Measurements from ENCODE around the gene GH1. TPM values are rescaled to one million over a fixed set of nuclear protein-coding genes. Genes with fewer than 3 reads are reported as not detected.
A peak's percentile ranks its signal among the peaks of the same experiment; 100 is the strongest.

GH1 gene
- polyA plus RNA-seq, 6 donors from 2014 or later, result 1.8 TPM; not detected in 5

DNA sequence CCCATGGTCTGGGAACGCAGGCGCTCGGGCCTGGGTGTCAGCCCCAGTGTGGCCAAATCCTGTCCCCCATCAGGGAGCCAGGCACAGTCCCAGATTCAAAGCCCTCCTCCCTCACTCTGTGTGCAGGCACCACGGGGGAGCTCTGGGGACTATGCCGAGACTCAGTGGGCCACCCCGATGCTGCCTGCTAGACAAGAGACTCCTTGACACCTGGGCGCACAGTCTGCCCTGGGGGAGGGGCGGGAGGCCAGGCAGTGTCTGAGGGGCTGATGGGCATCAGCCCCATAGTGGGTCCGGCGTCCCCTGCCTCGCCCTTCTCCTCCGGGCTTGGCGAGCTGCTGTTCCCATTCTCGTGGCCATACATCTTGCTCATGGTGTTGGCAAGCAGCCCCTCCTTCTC, 21.9 kb upstream of the GH1 start:
- Mint-ChIP-seq H3K27me3 (no peaks in the 10 kb centered on the region), H3K9me3 (peaks cover 0 to 4% (median 0%) of the 10 kb centered on the region in 7 donors), H3K4me1 (peaks cover 54 to 86% (median 85%) of the 10 kb centered on the region in 3 donors), H3K4me3 (peak overlapping the region in 1 of 8 donors; percentile 77), H3K36me3 (no peaks in the 10 kb centered on the region), H3K27ac (peak overlapping the region in 1 of 6 donors; percentile 90)
- DNase-seq (no peak), ATAC-seq (ENCODE audit: low read depth in 2 of 2) (no peak)

GRCh38 chr17:63939884-63940283, 21.2 kb upstream of the GH1 start:
- Mint-ChIP-seq H3K36me3 (no peaks in the 10 kb centered on the region), H3K4me3 (no peak overlapping the region), H3K9me3 (peaks cover 0 to 4% (median 0%) of the 10 kb centered on the region in 7 donors), H3K27me3 (no peaks in the 10 kb centered on the region), H3K4me1 (peaks cover 52 to 86% (median 85%) of the 10 kb centered on the region in 3 donors), H3K27ac (peak overlapping the region in 2 of 6 donors; percentile 75 to 93)
- no peak for ATAC-seq (ENCODE audit: low read depth in 2 of 2)
- no peak for DNase-seq

DNA sequence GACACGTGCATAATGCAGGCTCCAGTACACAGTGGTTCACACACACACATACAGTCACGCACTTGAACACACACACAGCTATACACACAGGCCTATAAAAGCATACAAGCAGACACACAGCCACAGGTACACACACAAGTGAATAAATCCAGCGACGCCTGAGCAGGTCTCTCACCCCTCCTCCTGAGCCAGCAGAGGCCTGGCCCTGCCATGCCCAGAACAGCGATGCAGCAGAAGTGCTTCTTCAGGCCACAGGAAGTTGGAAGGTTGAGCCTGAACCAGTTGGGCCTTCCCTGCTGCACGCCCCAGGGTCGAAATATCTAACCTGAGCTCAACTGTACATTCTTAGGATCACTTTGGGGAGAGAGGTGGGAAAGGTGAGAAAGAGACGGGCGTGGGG, 20.8 kb upstream of the GH1 start:
- ATAC-seq (ENCODE audit: low read depth in 2 of 2) (no peak), DNase-seq (no peak)
- peak overlapping the region in 5 of 6 donors; percentile 69 to 93 (median 86) for H3K27ac Mint-ChIP-seq
- H3K9me3 Mint-ChIP-seq, result peaks cover 0 to 4% (median 0%) of the 10 kb centered on the region in 7 donors
- H3K4me1 Mint-ChIP-seq, result peaks cover 50 to 86% (median 85%) of the 10 kb centered on the region in 3 donors
- peak overlapping the region in 5 of 8 donors; percentile 6 to 83 (median 56) for H3K4me3 Mint-ChIP-seq
- no peaks in the 10 kb centered on the region for H3K36me3 Mint-ChIP-seq
- H3K27me3 Mint-ChIP-seq, result no peaks in the 10 kb centered on the region

GRCh38 chr17:63937920-63938319, 19.3 kb upstream of the GH1 start:
- no peaks in the 10 kb centered on the region for H3K27me3 Mint-ChIP-seq
- peaks cover 54 to 90% (median 90%) of the 10 kb centered on the region in 3 donors for H3K4me1 Mint-ChIP-seq
- H3K27ac Mint-ChIP-seq, result peak overlapping the region in 2 of 6 donors; percentile 15 to 75
- DNase-seq, result no peak
- no peak for ATAC-seq (ENCODE audit: low read depth in 2 of 2)
- no peaks in the 10 kb centered on the region for H3K36me3 Mint-ChIP-seq
- H3K4me3 Mint-ChIP-seq, result peak overlapping the region in 5 of 8 donors; percentile 18 to 55 (median 38)
- peaks cover 0 to 4% (median 0%) of the 10 kb centered on the region in 7 donors for H3K9me3 Mint-ChIP-seq

DNA sequence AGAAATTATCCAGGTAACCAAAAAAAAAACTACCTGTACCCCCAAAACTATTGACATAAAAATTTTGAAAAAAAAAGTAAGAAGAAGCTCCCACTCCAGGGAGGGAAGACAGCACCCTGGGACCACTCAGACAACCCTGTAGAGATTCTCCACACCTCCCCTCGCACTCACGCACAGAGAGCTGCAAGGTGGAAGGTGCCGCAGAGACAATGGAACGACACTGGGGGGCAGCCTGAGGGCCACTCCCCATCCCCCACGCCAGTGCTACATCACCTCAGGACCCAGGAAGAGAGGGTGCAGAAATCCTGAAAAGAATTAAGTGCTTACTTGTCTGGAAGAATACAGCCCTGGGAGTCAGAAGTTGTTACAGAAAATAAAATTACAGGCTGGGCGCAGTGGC, 18.7 kb upstream of the GH1 start:
- peak overlapping the region in 1 of 6 donors; percentile 75 for H3K27ac Mint-ChIP-seq
- H3K27me3 Mint-ChIP-seq, result no peaks in the 10 kb centered on the region
- peaks cover 54 to 89% (median 88%) of the 10 kb centered on the region in 3 donors for H3K4me1 Mint-ChIP-seq
- DNase-seq (no peak), ATAC-seq (ENCODE audit: low read depth in 2 of 2) (no peak)
- H3K4me3 Mint-ChIP-seq, result peak overlapping the region in 5 of 8 donors; percentile 15 to 55 (median 32)
- H3K9me3 Mint-ChIP-seq, result peaks cover 0 to 4% (median 0%) of the 10 kb centered on the region in 7 donors
- H3K36me3 Mint-ChIP-seq, result no peaks in the 10 kb centered on the region

- H3K4me1 Mint-ChIP-seq, result peaks cover 56 to 71% (median 69%) of the 10 kb centered on the region in 3 donors
- H3K27me3 Mint-ChIP-seq, result no peaks in the 10 kb centered on the region
- peak overlapping the region; percentile 59 to 97 (median 96) for H3K27ac Mint-ChIP-seq
- peaks cover 6 to 28% of the 10 kb centered on the region in 2 donors for H3K36me3 Mint-ChIP-seq
- DNase-seq, result peak; percentile 33
- peaks cover 0 to 4% (median 0%) of the 10 kb centered on the region in 7 donors for H3K9me3 Mint-ChIP-seq
- ATAC-seq (ENCODE audit: low read depth in 2 of 2), result no peak
- H3K4me3 Mint-ChIP-seq, result peak overlapping the region; percentile 97 to 100 (median 99)
Observed at GRCh38 chr17:63934183-63935112, 15.8 kb upstream of the GH1 start.

GRCh38 chr17:63933598-63933997, 15.0 kb upstream of the GH1 start:
- Mint-ChIP-seq H3K9me3 (peaks cover 0 to 4% (median 0%) of the 10 kb centered on the region in 7 donors), H3K27ac (peak overlapping the region; percentile 59 to 97 (median 96)), H3K36me3 (peaks cover 6 to 32% of the 10 kb centered on the region in 2 donors), H3K4me3 (peak overlapping the region; percentile 97 to 100 (median 99)), H3K4me1 (peaks cover 52 to 70% (median 67%) of the 10 kb centered on the region in 3 donors), H3K27me3 (no peaks in the 10 kb centered on the region)
- no peak for DNase-seq
- no peak for ATAC-seq (ENCODE audit: low read depth in 2 of 2)

DNA sequence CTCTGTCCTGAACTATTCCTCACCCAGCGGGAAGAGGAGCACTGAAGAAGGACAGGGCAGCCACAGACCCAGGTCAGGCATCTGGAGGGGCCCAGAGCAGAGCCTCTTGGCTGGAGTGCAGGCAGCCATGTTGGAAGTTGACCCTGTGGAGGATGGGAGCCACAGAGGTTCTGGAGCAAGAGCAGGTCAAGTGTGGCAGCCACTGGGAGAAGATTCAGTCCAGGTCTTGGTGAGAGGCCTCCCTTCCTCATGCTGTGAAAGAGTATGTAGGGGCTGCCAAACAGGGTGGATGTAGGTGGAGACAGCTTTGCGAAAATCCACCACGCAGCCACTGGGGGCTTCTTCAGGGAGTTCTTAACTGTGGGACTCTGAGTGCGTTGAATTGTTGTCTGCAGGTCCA, 14.1 kb upstream of the GH1 start:
- Mint-ChIP-seq H3K27me3 (no peaks in the 10 kb centered on the region), H3K9me3 (peaks cover 0 to 4% (median 0%) of the 10 kb centered on the region in 7 donors), H3K27ac (peak overlapping the region; percentile 84 to 97 (median 96)), H3K4me1 (peaks cover 48 to 69% (median 64%) of the 10 kb centered on the region in 3 donors), H3K4me3 (peak overlapping the region; percentile 97 to 100 (median 99)), H3K36me3 (peaks cover 6 to 32% of the 10 kb centered on the region in 2 donors)
- DNase-seq, result no peak
- ATAC-seq (ENCODE audit: low read depth in 2 of 2), result peak; percentile 37 to 53

- peak within 1 kb of the TSS; percentile 97 to 100 (median 99) for H3K4me3 Mint-ChIP-seq
- H3K27me3 Mint-ChIP-seq, result no peaks in the 10 kb centered on the region
- peaks cover 0 to 4% (median 0%) of the 10 kb centered on the region in 7 donors for H3K9me3 Mint-ChIP-seq
- H3K36me3 Mint-ChIP-seq, result peaks cover 6 to 32% of the 10 kb centered on the region in 2 donors
- peak; percentile 85 for ATAC-seq (ENCODE audit: low read depth in 2 of 2)
- peaks cover 43 to 69% (median 64%) of the 10 kb centered on the region in 3 donors for H3K4me1 Mint-ChIP-seq
- peak; percentile 91 for DNase-seq
- H3K27ac Mint-ChIP-seq, result peak within 1 kb of the TSS; percentile 94 to 97 (median 96)
Observed at GRCh38 chr17:63931981-63932561, 13.4 kb upstream of the GH1 start, which contains the start of gene CD79B. Gene CD79B (minus strand): TSS chr17:63932331. CDS start chr17:63932261, 70 bp downstream.

GRCh38 chr17:63930951-63931575, 12.4 kb upstream of the GH1 start:
- DNase-seq, result peak; percentile 69
- peaks cover 0 to 1% (median 0%) of the 10 kb centered on the region in 7 donors for H3K9me3 Mint-ChIP-seq
- ATAC-seq (ENCODE audit: low read depth in 2 of 2), result peak; percentile 24 to 25
- no peaks in the 10 kb centered on the region for H3K27me3 Mint-ChIP-seq
- H3K27ac Mint-ChIP-seq, result peak overlapping the region; percentile 27 to 96 (median 95)
- peak overlapping the region; percentile 97 to 100 (median 99) for H3K4me3 Mint-ChIP-seq
- peaks cover 39 to 69% (median 67%) of the 10 kb centered on the region in 3 donors for H3K4me1 Mint-ChIP-seq
- peaks cover 6 to 32% of the 10 kb centered on the region in 2 donors for H3K36me3 Mint-ChIP-seq

GRCh38 chr17:63929860-63930766, 11.5 kb upstream of the GH1 start:
- Mint-ChIP-seq H3K9me3 (peaks cover 0 to 1% (median 0%) of the 10 kb centered on the region in 7 donors), H3K4me1 (peaks cover 38 to 69% (median 67%) of the 10 kb centered on the region in 3 donors), H3K4me3 (peak overlapping the region; percentile 97 to 100 (median 99)), H3K27ac (peak overlapping the region in 5 of 6 donors; percentile 72 to 99 (median 96)), H3K27me3 (no peaks in the 10 kb centered on the region), H3K36me3 (peaks cover 6 to 32% of the 10 kb centered on the region in 2 donors)
- ATAC-seq (ENCODE audit: low read depth in 2 of 2) (no peak), DNase-seq (no peak)
